OCI-LY1 (cell line): ENCODE results near the gene DNAJB5.

Experiments used
- H2AFZ ChIP-seq: fragments of 200-600 bp; sonication (generic), shearing (Covaris generic); 2 replicates; pipeline ENCODE4 v1.6.0; 2014; ENCODE audit warnings: antibody characterized with exemption, mild to moderate bottlenecking, low read length
- H3F3A ChIP-seq: fragments of 200-600 bp; sonication (generic), shearing (Covaris generic); 2 replicates; pipeline ENCODE4 v1.6.0; 2014; ENCODE audit warnings: mild to moderate bottlenecking, antibody characterized with exemption, low read length, moderate library complexity; ENCODE audit not compliant: insufficient read depth
- H3K27ac ChIP-seq: fragments of 200-600 bp; sonication (generic); 2 replicates; pipeline ENCODE4 v1.5.1; 2014; ENCODE audit warnings: low read length, mixed run types, mild to moderate bottlenecking, low read depth; ENCODE audit not compliant: poor library complexity, severe bottlenecking
- H3K27me3 ChIP-seq: fragments of 200-600 bp; sonication (generic); 2 replicates; pipeline ENCODE4 v1.6.0; 2014; ENCODE audit warnings: antibody characterized with exemption, mild to moderate bottlenecking, low read length, moderate library complexity; ENCODE audit not compliant: insufficient read depth
- H3K36me3 ChIP-seq: fragments of 200-600 bp; sonication (generic); 2 replicates; pipeline ENCODE4 v1.6.1; 2014; ENCODE audit warnings: mild to moderate bottlenecking, antibody characterized with exemption, low read length, moderate library complexity, mixed read lengths; ENCODE audit not compliant: insufficient read depth
- H3K4me1 ChIP-seq: fragments of 200-600 bp; sonication (generic); 2 replicates; pipeline ENCODE4 v1.5.1; 2014; ENCODE audit warnings: mild to moderate bottlenecking, low read length, moderate library complexity; ENCODE audit not compliant: insufficient read depth, severe bottlenecking
- H3K4me2 ChIP-seq: fragments of 200-600 bp; sonication (generic), shearing (Covaris generic); 2 replicates; pipeline ENCODE4 v1.6.1; 2014; ENCODE audit warnings: low read length
- H3K4me3 ChIP-seq: fragments of 200-600 bp; sonication (generic); 2 replicates; pipeline ENCODE4 v1.5.1; 2014; ENCODE audit warnings: low read length, low read depth, mild to moderate bottlenecking, mixed read lengths; ENCODE audit not compliant: poor library complexity, severe bottlenecking
- H3K79me2 ChIP-seq: fragments of 200-600 bp; shearing (Covaris generic); 2 replicates; pipeline ENCODE4 v1.6.1; 2016; ENCODE audit warnings: mixed run types, low read length, mixed read lengths; ENCODE audit not compliant: insufficient read depth
- H3K9ac ChIP-seq: fragments of 200-600 bp; sonication (generic), shearing (Covaris generic); 2 replicates; pipeline ENCODE4 v1.6.1; 2014; ENCODE audit warnings: mild to moderate bottlenecking, low read length, mixed read lengths
- H3K9me2 ChIP-seq: fragments of 200-600 bp; sonication (generic), shearing (Covaris generic); 2 replicates; pipeline ENCODE4 v1.6.1; 2014; ENCODE audit warnings: low read depth, mild to moderate bottlenecking, low read length, mixed read lengths
- H3K9me3 ChIP-seq: fragments of 200-600 bp; shearing (Covaris generic); 2 replicates; pipeline ENCODE4 v1.6.1; 2014; ENCODE audit warnings: low read length, mixed read lengths
- H4K20me1 ChIP-seq: fragments of 200-600 bp; sonication (generic), shearing (Covaris generic); 2 replicates; pipeline ENCODE4 v1.6.0; 2016; ENCODE audit warnings: mild to moderate bottlenecking, low read length; ENCODE audit not compliant: insufficient read depth
- CTCF ChIP-seq: fragments of 200-600 bp; sonication (generic), shearing (Covaris generic); IDR thresholded peaks from 2 replicates; pipeline ENCODE4 v1.5.1; 2017; ENCODE audit warnings: mild to moderate bottlenecking, antibody characterized with exemption, low read length, moderate library complexity, mixed read lengths
- EZH2 ChIP-seq: fragments of 200-600 bp; sonication (generic), shearing (Covaris generic); IDR thresholded peaks from 2 replicates; pipeline ENCODE4 v1.8.0; 2017; ENCODE audit warnings: borderline replicate concordance, mixed run types, mild to moderate bottlenecking, antibody characterized with exemption, low read length, moderate library complexity, mixed read lengths

The DNAJB5 gene

GRCh38 chr9:34976992-34977391 is 12.6 kb upstream of the DNAJB5 start:
- Histone ChIP-seq H4K20me1 (no peaks in the 10 kb centered on the region), H3K27me3 (peaks cover 4% of the 10 kb centered on the region; the same call in 1 of the 2 replicates), H3K4me1 (no peaks in the 10 kb centered on the region), H2AFZ (no peak overlapping the region), H3K79me2 (no peaks in the 10 kb centered on the region), H3F3A (no peaks in the 10 kb centered on the region), H3K36me3 (no peaks in the 10 kb centered on the region), H3K4me2 (no peak overlapping the region), H3K27ac (no peak overlapping the region), H3K4me3 (no peak overlapping the region), H3K9me3 (no peaks in the 10 kb centered on the region), H3K9ac (no peak overlapping the region), H3K9me2 (no peaks in the 10 kb centered on the region)
- TF ChIP-seq CTCF, result no peak
- no peak for TF ChIP-seq EZH2

DNA sequence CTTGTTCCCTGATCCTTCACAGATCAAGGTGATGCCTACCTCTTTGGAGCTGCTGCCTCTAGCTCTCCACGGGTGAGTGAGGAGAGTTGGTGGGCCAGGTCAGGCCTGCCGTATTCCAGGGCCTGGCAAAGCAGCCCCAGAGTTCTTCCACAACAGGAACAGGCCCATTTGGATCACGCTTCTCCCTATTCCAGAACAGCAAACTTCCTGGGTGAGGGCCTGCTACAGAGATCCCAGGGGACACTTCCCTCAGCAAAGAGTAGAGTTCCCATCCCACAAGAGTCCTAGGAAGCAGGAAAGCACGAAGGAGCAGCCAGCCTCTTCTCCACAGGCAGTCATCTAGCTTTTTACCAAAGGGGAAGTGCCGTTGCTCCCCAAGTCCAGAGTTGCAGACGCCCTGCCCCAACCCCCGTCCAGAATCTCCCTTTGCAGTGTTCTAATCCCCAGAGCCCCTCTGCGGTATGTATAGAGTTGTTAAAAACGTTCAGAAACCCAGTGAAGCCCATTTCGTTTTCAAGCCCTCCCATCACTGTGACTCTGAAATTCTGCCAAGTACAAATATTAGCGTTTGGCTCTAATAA is 9.3 kb upstream of the DNAJB5 start:
- TF ChIP-seq EZH2 (no peak), CTCF (no peak)
- no peak overlapping the region for H3K4me3 ChIP-seq
- peaks cover 4% of the 10 kb centered on the region; the same call in 1 of the 2 replicates for H3K27me3 ChIP-seq
- no peaks in the 10 kb centered on the region for H3K9me3 ChIP-seq
- no peak overlapping the region for H3K27ac ChIP-seq
- no peaks in the 10 kb centered on the region for H3F3A ChIP-seq
- H4K20me1 ChIP-seq, result no peaks in the 10 kb centered on the region
- H3K36me3 ChIP-seq, result no peaks in the 10 kb centered on the region
- H3K9ac ChIP-seq, result no peak overlapping the region
- H3K9me2 ChIP-seq, result no peaks in the 10 kb centered on the region
- no peaks in the 10 kb centered on the region for H3K79me2 ChIP-seq
- no peak overlapping the region for H2AFZ ChIP-seq
- no peak overlapping the region for H3K4me2 ChIP-seq
- no peaks in the 10 kb centered on the region for H3K4me1 ChIP-seq

DNA sequence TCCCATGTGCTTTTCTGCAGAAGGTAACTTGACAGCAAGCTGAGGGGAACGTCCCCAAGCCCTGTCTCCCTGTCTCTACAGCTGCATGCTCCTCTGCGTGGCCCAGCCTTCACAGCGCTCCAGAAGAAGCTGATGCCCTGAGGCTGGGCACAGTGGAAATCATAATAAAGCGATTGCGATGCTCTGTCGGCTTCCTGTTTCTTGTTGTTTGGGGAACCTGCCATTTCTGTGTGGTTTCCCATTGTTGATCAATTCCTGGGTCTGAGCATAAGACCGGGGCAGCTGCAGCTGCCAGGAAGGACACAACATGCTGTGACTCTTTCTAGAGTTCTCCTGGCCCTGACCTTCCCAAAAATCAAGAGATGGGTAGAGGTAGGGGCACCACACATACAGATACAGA is 7.2 kb upstream of the DNAJB5 start:
- H3K4me3 ChIP-seq, result no peak overlapping the region
- H2AFZ ChIP-seq, result no peak overlapping the region
- H3K27me3 ChIP-seq, result peaks cover 4% of the 10 kb centered on the region; the same call in 1 of the 2 replicates
- no peak overlapping the region for H3K27ac ChIP-seq
- H3K4me2 ChIP-seq, result no peak overlapping the region
- TF ChIP-seq CTCF (no peak), EZH2 (no peak)
- H3K9me3 ChIP-seq, result no peaks in the 10 kb centered on the region
- no peaks in the 10 kb centered on the region for H3K36me3 ChIP-seq
- no peaks in the 10 kb centered on the region for H4K20me1 ChIP-seq
- no peaks in the 10 kb centered on the region for H3K79me2 ChIP-seq
- no peaks in the 10 kb centered on the region for H3K9me2 ChIP-seq
- H3K4me1 ChIP-seq, result no peaks in the 10 kb centered on the region
- no peak overlapping the region for H3K9ac ChIP-seq
- no peaks in the 10 kb centered on the region for H3F3A ChIP-seq
